Measurements from ENCODE around the gene CRY2. TPM values are rescaled to one million over a fixed set of nuclear protein-coding genes. Genes with fewer than 3 reads are reported as not detected.

CRY2 gene
- total and polyA plus RNA-seq, 10 of the 15 experiments (the other 5 are each of a cell fraction or from before 2014, with no cell fraction given) = 1.2 to 14.7 (median 8.1) TPM

DNA sequence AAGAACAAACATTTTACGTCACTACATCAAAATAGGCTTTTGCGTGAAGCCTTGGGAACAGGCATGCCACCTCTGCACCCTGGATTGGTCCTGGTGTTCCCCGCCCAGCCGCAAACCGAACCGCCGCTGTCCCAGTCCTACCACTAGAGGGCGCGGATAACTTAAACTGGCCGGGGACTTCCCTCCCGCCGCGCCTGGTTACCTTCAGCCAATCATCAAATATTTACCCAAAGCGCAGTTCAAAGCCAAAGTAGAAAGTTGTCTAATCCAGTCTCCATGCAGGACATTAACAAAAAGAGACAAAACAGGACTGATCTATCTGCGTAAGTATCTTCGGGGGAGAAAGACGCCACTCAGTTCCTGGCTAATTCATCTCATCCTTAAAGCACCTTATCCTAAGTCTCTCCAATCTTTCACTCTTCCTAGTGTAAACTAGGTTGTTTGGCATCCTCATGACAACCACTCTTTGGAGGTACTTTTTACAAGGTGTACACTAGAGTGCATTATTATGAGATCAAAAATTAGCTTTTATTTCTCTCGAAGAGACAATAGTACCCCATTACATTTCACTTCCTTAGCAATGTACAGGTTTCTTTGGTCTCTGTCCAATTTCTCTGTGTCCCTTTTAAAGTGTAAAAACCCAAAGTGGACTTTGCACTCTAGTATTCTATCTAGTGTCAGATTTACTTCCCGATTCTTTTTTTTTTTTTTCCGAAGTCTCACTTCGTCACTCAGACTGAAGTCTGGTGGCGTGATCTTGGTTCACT, 3.9 kb upstream of the CRY2 start:
- Histone ChIP-seq H3K27ac (ENCODE audit: control insufficient read depth, insufficient read depth) (no peak overlapping the region), H3K36me3 (ENCODE audit: control insufficient read depth in 2 of 2, insufficient read depth in 2 of 2, low read length in 1 of 2) (no peaks in the 10 kb centered on the region), H3K4me1 (ENCODE audit: control insufficient read depth, insufficient read depth, low read length) (peaks cover 2% of the 10 kb centered on the region; the same call in 1 of the 2 replicates), H3K79me2 (ENCODE audit: control insufficient read depth, insufficient read depth, low read length) (0 out of 2 replicates have a peak, but pooled peaks cover 1% of the 10 kb centered on the region), H4K20me1 (ENCODE audit: control insufficient read depth, insufficient read depth) (no peaks in the 10 kb centered on the region), H3K4me3 (0 out of 2 replicates have a peak overlapping the region, but pooled peaks have one; percentile 1), H3K9me3 (replicated peaks; ENCODE audit: control insufficient read depth, insufficient read depth, low read length) (no peaks in the 10 kb centered on the region), H2AFZ (ENCODE audit: control insufficient read depth, low read depth, low read length) (peak overlapping the region; percentile 86), H3K9ac (ENCODE audit: control insufficient read depth, insufficient read depth, low read length) (no peak overlapping the region), H3K4me2 (ENCODE audit: control insufficient read depth, insufficient read depth) (peak overlapping the region; percentile 39), H3K27me3 (replicated peaks in 1 of 2; ENCODE audit: control insufficient read depth in 2 of 2, insufficient read depth in 2 of 2, low read length in 1 of 2) (no peaks in the 10 kb centered on the region)
- ChIA-PET SMC1A (ENCODE audit: uncharacterized antibody, unreplicated experiment) (interaction anchor here (0.6 to 2.2 kb wide), 10 partner anchors 12 to 1285 kb away, joined by 3 to 9 read pairs (median 4); no protein-coding TSS in a partner anchor), RAD21 (ENCODE audit: unreplicated experiment) (interaction anchor here (0.6 to 2.3 kb wide), 13 partner anchors 8 to 164 kb away, joined by 3 to 13 read pairs (median 3); partner anchors contain the start of gene SLC35C1), CTCF (interaction anchor here (0.6 to 6.4 kb wide), 26 partner anchors 8 to 1895 kb away, joined by 3 to 36 read pairs (median 4); no protein-coding TSS in a partner anchor), POLR2A (interaction anchor here (0.6 to 1.7 kb wide), 9 partner anchors 8 to 87 kb away, joined by 3 to 5 read pairs (median 3); no protein-coding TSS in a partner anchor)
- FAIRE-seq = peak; percentile 47
- ATAC-seq = peak; percentile 39
- intact Hi-C loops (cut with micrococcal nuclease; ENCODE audit: unreplicated experiment) (loop anchor here (2.0 to 10.0 kb wide), 3 partner anchors 39 to 281 kb away; partner anchors contain the start of genes PHF21A and SLC35C1), in situ Hi-C loops (cut with MboI) (no loop called here)
- BruUV-seq (replicated peaks) = no TSS peak
- DNase-seq (ENCODE audit: low read depth, low spot score) = peak; percentile 35
- WGBS (ENCODE audit: insufficient coverage, insufficient replicate concordance, low lambda C conversion rate, missing lambda C conversion rate) = 13% methylated on average over 21 of the region's 22 CpGs
- TF ChIP-seq PAX5 (IDR thresholded peaks at IDR 0.05; ENCODE audit: borderline replicate concordance, low read depth, low read length) (peak; percentile 75), TAF1 (IDR thresholded peaks at IDR 0.05; ENCODE audit: borderline replicate concordance, low read depth, low read length) (no peak), MTA2 (IDR thresholded peaks at IDR 0.05; ENCODE audit: low read depth) (0 out of 2 replicates have a peak, but pooled peaks have one; percentile 32), SREBF2 (IDR thresholded peaks at IDR 0.05; ENCODE audit: low read length) (no peak), RB1 (IDR thresholded peaks at IDR 0.05; ENCODE audit: borderline replicate concordance) (peak; percentile 86; the same call in 1 of the 2 replicates), SMAD1 (IDR thresholded peaks at IDR 0.05; ENCODE audit: low read depth, partially characterized antibody) (no peak), POU2F2 (IDR thresholded peaks at IDR 0.05; ENCODE audit: borderline replicate concordance, low read depth, low read length) (peak; percentile 59; the same call in 1 of the 3 replicates), RUNX3 (IDR thresholded peaks at IDR 0.05; ENCODE audit: low read length) (peak; percentile 79), POLR2A (IDR thresholded peaks at IDR 0.05; ENCODE audit: low read depth, low read length) (no peak), NKRF (conservative IDR thresholded peaks at IDR 0.05) (peak; percentile 24; the same call in 1 of the 2 replicates), SPI1 (IDR thresholded peaks at IDR 0.05; ENCODE audit: borderline replicate concordance, insufficient read depth, low read depth, low read length) (peak; percentile 35; the same call in 1 of the 2 replicates), MEF2B (IDR thresholded peaks at IDR 0.05; ENCODE audit: partially characterized antibody, poor library complexity, severe bottlenecking) (peak; percentile 13), CHD2 (IDR thresholded peaks at IDR 0.05; ENCODE audit: borderline replicate concordance, low read depth, low read length) (peak; percentile 15; the same call in 1 of the 2 replicates), RCOR1 (conservative IDR thresholded peaks at IDR 0.05; ENCODE audit: low read depth, low read length) (0 out of 2 replicates have a peak, but pooled peaks have one; percentile 34), SRF (IDR thresholded peaks at IDR 0.05; ENCODE audit: low read depth in 2 of 2, low read length in 2 of 2) (0 out of 4 replicates have a peak, but pooled peaks of 1 of the 2 experiments have one; percentile 18), CREB1 (IDR thresholded peaks at IDR 0.05; ENCODE audit: low read depth) (0 out of 2 replicates have a peak, but pooled peaks have one; percentile 25), NRF1 (conservative IDR thresholded peaks at IDR 0.05; ENCODE audit: low read depth, low read length) (no peak), HCFC1 (IDR thresholded peaks at IDR 0.05; ENCODE audit: low read length) (no peak), YY1 (IDR thresholded peaks at IDR 0.05; ENCODE audit: low read depth, low read length) (peak; percentile 76), RAD21 (IDR thresholded peaks at IDR 0.05; ENCODE audit: insufficient read depth, low read depth, low read length) (peak; percentile 51; the same call in 1 of the 2 replicates), NFYA (IDR thresholded peaks at IDR 0.05; ENCODE audit: borderline replicate concordance, low read depth, low read length) (no peak), SMARCA5 (IDR thresholded peaks at IDR 0.05) (peak; percentile 58)

Data from GM12878 (cell line).